COR-L47 (cell line): ENCODE measurements around the gene TRERF1.

Experiments used
- DNase-seq: peaks from one replicate; lab custom pipeline; 2025; lab: John Stamatoyannopoulos, UW

The TRERF1 gene

DNA sequence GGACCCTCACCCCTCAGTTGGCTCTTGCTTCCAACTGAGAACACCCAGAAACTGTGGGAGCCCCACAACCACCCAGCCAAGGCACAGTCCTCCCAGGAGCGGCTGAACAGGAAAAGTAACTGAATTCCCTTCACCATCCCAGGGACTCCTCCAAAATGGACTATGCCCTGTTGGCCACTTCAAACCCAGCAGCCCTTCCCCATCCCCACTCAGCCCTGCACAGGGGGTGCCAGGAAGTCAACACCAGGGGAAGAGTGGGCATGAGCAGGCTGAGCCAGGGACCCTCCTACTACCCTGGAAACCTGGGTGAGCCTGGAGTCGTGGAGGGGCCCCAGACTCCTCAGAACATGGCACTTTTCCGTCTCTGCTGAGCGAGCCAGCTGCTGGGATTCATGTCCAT, 267.3 kb downstream of the TRERF1 start:
- no peak for DNase-seq

DNA sequence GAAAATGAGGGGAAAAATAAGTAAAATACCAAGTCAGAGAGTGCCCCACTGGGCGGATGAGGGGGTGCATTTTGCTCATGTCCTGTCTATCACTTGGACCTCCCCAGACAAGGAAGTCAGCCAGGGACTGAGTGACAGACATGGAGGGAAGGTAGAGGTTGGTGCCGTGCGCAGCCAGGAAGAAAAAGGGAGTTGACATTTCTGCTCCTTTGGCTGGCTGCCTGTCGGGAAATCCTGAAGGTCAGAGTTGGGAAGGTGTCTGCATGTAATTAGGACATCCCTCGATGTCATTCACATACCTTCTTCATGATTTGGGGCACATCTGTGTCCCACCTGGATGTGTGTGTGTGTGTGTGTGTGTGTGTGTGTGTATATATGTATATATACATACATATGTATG, 269.6 kb downstream of the TRERF1 start:
- no peak for DNase-seq

GRCh38 chr6:42179945-42180313, 271.8 kb downstream of the TRERF1 start:
- no peak for DNase-seq

GRCh38 chr6:42179261-42179944, 272.3 kb downstream of the TRERF1 start:
- no peak for DNase-seq

DNA sequence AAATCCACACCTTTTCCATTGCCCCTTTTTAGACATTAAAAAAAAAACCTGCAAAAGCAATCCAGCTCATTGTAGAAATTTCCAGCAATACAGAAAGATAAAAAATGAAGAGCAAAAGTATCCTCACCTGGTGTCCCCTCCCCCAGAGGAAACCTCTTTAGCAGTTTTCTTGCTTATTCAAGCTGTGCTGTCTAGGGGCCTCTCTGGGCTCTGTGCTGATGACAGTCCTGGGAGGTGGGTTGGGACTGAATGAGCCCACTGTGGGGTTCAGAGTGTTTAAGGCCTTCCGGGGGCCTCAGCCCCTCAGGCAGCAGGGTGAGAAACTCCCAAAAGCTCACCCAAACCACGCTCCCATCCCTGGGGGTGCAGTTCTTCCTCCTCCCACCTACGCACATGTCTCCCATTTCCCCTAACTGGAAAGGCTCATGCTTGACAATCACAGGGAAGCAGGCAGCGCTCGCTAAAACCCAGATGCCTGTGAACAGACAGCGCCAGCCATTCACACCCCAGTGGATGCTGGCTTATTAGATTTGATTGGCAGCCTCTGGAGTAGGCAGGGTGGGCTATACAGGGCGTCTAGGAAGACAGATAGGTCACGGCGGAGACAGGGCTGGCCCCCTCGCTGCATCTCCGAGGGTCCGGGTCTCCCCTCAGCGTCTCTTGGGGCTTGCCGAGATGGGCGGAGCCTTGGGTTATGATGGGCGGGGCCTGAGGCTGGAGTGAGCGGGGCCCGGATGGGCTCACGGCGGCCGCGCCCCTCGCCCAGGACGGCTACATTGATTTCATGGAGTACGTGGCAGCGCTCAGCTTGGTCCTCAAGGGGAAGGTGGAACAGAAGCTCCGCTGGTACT, 274.0 kb downstream of the TRERF1 start:
- no peak for DNase-seq

GRCh38 chr6:42176981-42177380, 274.7 kb downstream of the TRERF1 start:
- DNase-seq = no peak

GRCh38 chr6:42175860-42176259, 275.9 kb downstream of the TRERF1 start:
- no peak for DNase-seq
